GM18873 (cell line): ENCODE measurements around the gene UBC.
"Not testable (repeated sequence)": the region's sequence is repeated elsewhere in the genome, so short reads cannot be mapped to it uniquely, and the experiment has no call there.

Experiments
- ATAC-seq: cut with Tn5 transposase; IDR thresholded peaks from one replicate; pipeline ENCODE4 v1.9.1; 2021; ENCODE audit warnings: mild to moderate bottlenecking, moderate library complexity, moderate number of reproducible peaks; ENCODE audit not compliant: unreplicated experiment, low FRiP score

The UBC gene

GRCh38 chr12:124916374-124917134, 2.1 kb upstream of the UBC start:
- ATAC-seq: no peak

- peak; percentile 8 for ATAC-seq
Measured at GRCh38 chr12:124915239-124916236, 1.1 kb upstream of the UBC start.

DNA sequence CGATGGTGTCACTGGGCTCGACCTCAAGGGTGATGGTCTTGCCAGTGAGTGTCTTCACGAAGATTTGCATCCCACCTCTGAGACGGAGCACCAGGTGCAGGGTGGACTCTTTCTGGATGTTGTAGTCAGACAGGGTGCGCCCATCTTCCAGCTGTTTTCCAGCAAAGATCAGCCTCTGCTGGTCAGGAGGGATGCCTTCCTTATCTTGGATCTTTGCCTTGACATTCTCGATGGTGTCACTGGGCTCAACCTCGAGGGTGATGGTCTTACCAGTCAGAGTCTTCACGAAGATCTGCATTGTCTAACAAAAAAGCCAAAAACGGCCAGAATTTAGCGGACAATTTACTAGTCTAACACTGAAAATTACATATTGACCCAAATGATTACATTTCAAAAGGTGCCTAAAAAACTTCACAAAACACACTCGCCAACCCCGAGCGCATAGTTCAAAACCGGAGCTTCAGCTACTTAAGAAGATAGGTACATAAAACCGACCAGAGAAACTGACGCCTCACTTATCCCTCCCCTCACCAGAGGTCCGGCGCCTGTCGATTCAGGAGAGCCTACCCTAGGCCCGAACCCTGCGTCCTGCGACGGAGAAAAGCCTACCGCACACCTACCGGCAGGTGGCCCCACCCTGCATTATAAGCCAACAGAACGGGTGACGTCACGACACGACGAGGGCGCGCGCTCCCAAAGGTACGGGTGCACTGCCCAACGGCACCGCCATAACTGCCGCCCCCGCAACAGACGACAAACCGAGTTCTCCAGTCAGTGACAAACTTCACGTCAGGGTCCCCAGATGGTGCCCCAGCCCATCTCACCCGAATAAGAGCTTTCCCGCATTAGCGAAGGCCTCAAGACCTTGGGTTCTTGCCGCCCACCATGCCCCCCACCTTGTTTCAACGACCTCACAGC, 717 bp downstream of the UBC start:
- peak; percentile 8 for ATAC-seq

DNA sequence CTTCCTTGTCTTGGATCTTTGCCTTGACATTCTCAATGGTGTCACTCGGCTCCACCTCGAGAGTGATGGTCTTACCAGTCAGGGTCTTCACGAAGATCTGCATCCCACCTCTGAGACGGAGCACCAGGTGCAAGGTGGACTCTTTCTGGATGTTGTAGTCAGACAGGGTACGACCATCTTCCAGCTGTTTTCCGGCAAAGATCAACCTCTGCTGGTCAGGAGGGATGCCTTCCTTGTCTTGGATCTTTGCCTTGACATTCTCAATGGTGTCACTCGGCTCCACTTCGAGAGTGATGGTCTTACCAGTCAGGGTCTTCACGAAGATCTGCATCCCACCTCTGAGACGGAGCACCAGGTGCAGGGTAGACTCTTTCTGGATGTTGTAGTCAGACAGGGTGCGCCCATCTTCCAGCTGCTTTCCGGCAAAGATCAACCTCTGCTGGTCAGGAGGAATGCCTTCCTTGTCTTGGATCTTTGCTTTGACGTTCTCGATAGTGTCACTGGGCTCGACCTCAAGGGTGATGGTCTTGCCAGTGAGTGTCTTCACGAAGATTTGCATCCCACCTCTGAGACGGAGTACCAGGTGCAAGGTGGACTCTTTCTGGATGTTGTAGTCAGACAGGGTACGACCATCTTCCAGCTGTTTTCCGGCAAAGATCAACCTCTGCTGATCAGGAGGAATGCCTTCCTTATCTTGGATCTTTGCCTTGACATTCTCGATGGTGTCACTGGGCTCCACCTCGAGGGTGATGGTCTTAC, 1.7 kb downstream of the UBC start:
- ATAC-seq: not testable (repeated sequence)

GRCh38 chr12:124911521-124911920, 2.9 kb downstream of the UBC start:
- not testable (repeated sequence) for ATAC-seq

DNA sequence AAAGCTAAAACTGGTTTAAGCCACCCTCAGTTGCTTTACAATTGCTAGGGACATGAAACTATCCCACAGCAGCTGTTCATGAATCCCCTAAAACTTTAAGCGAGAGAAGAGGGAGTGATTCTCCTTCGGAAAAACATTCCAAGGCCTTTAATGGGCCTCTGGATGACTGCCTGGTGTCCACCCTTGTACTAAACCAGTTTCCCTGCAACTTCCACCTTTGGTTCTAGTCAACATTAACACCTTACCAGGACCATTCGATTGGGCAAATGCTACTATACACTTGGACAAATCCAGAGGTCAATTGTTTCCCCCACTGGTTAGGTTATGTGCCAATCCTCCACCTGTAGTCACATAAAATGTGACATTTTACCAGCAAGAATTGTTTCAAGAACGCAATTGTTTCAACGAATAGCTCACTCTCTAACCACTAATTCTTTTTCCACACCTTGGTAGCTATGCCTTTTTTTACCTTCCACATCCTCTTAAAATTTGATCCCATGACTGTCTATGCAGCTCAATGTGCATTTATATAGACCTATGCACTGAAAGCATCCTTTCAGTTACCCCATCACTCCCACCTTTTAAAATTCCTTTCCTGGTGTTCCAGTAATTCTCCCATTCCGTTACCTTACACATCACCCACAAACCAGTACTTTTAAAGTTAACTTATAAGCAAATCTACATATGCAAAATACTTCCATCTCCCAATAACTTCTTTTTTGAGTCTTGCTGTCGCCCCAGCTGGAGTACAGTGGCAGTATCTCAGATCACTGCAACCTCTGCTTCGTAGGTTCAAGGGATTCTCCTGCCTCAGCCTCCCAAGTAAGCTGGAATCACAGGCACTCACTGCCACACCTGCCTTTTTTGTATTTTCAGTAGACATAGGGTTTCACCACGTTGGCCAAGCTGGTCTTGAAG, 3.6 kb downstream of the UBC start:
- no peak for ATAC-seq

- ATAC-seq: no peak
Measured at GRCh38 chr12:124909831-124910560, 4.5 kb downstream of the UBC start.

DNA sequence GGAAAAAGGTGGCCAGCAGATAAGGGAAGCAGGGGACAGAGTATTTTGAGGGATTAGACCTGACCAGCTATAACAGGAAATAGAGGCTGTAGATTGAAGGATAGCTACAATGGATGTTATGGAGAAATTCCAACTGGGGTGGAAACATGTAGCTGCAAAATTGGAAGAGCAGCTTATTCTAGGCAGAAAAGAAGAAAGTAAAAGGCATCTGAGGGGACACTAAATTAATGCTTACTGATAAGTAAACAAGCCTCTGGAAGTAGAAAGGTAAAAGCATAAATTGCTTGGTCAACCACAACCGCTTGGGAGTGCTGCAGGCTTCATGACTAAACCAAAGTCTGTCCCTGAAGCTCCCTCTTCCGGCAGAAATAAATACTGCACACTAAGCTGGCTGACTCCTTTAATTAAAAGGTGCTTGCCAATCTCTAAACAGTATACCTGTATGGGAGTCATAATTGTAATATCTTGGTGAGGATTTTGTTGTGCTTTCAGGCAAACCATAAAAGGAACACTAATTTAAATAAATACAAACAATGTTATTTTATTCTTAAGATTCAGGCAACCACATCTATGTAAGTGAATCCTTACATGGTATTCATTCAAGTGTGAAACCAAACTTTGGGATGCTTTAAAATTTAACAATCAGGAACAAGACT, 7.7 kb downstream of the UBC start:
- ATAC-seq: peak; percentile 49

- no peak for ATAC-seq
Measured at GRCh38 chr12:124904306-124905098, 9.9 kb downstream of the UBC start.

DNA sequence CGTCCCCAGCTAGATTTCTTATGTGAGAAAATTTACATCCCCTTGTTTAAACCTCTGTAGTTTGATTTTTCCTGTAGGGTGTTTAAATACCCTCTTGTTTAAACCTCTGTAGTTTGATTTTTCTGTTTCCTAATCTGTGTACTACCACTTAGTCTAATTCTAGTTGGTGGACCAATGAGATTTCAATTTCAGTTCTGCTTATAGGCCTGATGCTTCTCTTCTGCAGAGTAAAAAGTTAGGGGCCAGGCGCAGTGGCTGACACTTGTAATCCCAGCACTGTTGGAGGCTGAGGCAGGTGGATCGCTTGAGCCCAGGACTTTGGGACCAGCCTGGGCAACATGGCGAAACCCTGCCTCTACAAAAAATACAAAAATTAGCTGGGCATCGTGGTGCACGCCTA, 11.5 kb downstream of the UBC start:
- ATAC-seq: no peak

- ATAC-seq: no peak
Measured at GRCh38 chr12:124901003-124901402, 13.4 kb downstream of the UBC start.

- ATAC-seq: not testable (repeated sequence)
Measured at GRCh38 chr12:124900345-124900795, 14.1 kb downstream of the UBC start.

- ATAC-seq: no peak
Measured at GRCh38 chr12:124898923-124899294, 15.5 kb downstream of the UBC start.

DNA sequence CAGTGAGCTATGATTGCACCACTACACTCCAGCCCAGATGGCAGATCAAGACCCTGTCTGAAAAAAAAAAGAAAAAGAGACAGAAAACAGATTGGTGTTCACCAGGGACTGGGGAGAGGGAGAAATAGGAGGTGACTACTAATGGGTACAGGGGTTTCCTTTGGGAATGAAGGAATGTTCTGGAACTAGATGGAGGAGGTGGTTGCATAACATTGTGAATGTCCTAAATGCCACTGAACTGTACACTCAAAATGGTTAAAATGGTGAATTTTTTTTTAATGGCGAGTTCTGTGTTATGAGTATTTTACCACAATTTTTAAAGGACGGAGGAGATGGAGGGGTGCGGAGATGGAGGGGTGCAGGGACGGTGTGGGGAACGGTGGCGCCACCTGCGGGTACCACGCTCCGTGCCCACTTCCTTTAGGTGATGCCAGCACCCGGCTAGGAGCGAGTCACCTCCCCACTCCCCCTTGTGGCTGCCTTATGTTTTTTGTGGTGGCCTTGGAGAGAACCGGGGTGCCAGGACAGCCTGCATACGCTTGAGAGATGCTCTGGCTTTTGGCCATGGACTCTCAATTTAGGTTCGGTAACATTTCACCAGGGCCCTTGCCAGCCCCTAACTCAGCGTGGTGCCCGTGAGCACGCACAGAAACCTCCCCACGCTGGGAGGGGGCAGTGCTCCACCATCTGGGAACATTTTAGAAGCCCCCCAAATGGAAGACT, 16.1 kb downstream of the UBC start:
- no peak for ATAC-seq

GRCh38 chr12:124896461-124896860, 18.0 kb downstream of the UBC start:
- ATAC-seq: no peak
